ENCODE data around the gene ABHD17A.

DNA sequence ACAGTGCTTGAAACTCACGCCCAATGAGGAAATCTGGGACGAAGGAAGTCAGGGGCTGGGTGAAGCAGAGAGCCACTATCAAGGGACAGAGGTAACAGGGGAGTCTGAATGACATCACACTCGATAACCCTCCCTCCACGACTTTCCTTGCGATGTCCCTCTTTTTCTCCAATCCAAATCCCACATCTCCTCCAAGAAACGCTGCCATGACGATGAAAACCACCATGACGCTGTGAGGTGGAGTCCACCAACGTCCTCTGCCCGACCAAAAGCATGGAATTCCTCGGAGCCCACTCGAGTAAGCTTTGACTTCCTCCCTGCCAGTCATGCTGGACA lies 38.0 kb downstream of the ABHD17A start:
- no peak for TF ChIP-seq CTCF (IDR thresholded peaks at IDR 0.05)
- TF ChIP-seq POLR2A (IDR thresholded peaks at IDR 0.05) = no peak

Measured in uterus (tissue), 2 donors.